Smooth muscle cell of the umbilical artery (primary cell): Measurements from ENCODE around the gene CARD18. TPM values are rescaled to one million over a fixed set of nuclear protein-coding genes. Genes with fewer than 3 reads are reported as not detected.

Experiments used
- total RNA-seq: library from RNA; depleted of rRNA; stranded (reverse); fragments of >200 nt; gene quantifications from 2 replicates; pipeline ENCODE4 v1.2.3, GENCODE V29; 2014

The CARD18 gene
- total RNA-seq: not detected in 2 replicates

DNA sequence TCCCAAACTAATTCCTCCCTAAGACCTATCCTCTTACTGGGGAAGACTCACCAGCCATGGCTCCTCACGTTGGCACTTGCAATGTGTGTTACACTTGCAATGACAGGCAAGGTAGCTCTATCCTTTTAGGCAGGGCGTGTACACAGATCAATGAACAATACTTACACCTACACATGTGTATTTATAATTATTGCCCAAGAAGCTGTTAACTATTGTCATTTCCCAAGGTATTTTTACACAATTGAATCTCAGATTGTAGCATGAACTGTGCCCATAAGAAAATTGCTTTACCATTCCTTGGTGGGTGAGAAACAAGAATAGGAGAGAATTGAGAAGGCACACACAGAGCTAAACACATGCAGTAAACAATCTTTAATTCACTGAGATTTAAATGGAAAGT, at the start of gene CARD18:
TSS of gene CARD18 (minus strand) at position 101 of the 400 bp plus-strand sequence. CDS start at position 58, 43 bp downstream.

Other genes starting within 250 kb of the CARD18 start
- gene CASP12, start 241.3 kb downstream of the CARD18 start, total RNA-seq: not detected in 2 replicates
- 92.0 and 188 TPM in 2 replicates for gene CASP4, start 171.2 kb downstream of the CARD18 start, total RNA-seq
- not detected in 2 replicates for gene CASP5, start 116.6 kb downstream of the CARD18 start, total RNA-seq
- gene CASP1, start 104.6 kb downstream of the CARD18 start, total RNA-seq: 8.8 and 14.8 TPM in 2 replicates
- gene CARD16, start 94.4 kb downstream of the CARD18 start, total RNA-seq: 2.0 and 6.5 TPM in 2 replicates